ENCODE measurements around the gene GBA2.

DNA sequence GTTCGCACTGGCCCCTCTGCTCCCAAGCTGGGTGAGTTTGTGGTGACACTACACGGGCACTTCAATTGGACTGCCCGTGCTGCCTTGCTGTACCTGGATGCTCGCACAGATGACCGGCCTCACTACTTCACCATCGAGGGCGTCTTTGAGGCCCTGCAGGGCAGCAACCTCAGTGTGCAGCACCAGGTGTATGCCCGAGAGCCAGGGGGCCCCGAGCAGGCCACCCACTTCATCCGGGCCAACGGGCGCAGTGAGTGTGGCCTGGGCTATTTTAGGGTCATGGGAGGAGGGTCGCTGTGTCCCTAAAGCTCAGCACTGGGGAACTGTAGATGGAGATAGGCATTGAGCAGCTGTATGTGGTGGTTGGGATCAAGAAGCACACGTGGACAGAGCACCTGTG, 43.8 kb upstream of the GBA2 start:
- TF ChIP-seq, protein P1, sequence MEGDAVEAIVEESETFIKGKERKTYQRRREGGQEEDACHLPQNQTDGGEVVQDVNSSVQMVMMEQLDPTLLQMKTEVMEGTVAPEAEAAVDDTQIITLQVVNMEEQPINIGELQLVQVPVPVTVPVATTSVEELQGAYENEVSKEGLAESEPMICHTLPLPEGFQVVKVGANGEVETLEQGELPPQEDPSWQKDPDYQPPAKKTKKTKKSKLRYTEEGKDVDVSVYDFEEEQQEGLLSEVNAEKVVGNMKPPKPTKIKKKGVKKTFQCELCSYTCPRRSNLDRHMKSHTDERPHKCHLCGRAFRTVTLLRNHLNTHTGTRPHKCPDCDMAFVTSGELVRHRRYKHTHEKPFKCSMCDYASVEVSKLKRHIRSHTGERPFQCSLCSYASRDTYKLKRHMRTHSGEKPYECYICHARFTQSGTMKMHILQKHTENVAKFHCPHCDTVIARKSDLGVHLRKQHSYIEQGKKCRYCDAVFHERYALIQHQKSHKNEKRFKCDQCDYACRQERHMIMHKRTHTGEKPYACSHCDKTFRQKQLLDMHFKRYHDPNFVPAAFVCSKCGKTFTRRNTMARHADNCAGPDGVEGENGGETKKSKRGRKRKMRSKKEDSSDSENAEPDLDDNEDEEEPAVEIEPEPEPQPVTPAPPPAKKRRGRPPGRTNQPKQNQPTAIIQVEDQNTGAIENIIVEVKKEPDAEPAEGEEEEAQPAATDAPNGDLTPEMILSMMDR (IDR thresholded peaks at IDR 0.05) = no peak
- TF ChIP-seq EP300 (IDR thresholded peaks at IDR 0.05) = no peak
